ENCODE measurements around the gene WDR27.

Gene WDR27

DNA sequence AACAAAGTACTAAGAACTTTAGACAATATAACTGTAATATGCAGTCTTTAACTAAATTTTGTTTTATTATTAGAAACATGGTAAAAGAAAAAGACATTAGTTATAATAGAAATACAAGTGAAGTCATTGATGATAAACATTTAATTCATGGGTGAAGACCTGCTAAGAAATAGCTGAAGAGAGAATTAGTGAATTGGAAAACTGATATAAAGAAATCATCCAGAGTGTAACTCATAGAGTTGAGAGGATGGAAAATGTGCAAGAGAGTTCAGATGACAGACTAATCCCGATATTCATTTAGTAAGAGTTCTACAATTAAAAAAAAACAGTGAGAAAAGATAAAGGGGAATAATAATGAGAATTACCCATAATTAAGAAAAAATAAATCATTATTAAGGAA lies 227.5 kb downstream of the WDR27 start:
- Histone ChIP-seq H2AFZ (ENCODE audit: low read length) (no peak overlapping the region), H3K79me2 (ENCODE audit: insufficient read depth, low read length) (no peaks in the 10 kb centered on the region), H3K4me3 (ENCODE audit: low read length, poor library complexity, severe bottlenecking) (no peak overlapping the region), H4K20me1 (ENCODE audit: insufficient read depth, low read length, poor library complexity, severe bottlenecking) (no peaks in the 10 kb centered on the region), H3F3A (ENCODE audit: low read depth) (no peaks in the 10 kb centered on the region), H3K27me3 (ENCODE audit: insufficient read depth, low read length, poor library complexity, severe bottlenecking) (no peaks in the 10 kb centered on the region), H3K9ac (ENCODE audit: low read depth, low read length, poor library complexity, severe bottlenecking) (no peak overlapping the region), H3K4me1 (ENCODE audit: insufficient read depth, low read length, poor library complexity, severe bottlenecking) (no peaks in the 10 kb centered on the region), H3K4me2 (ENCODE audit: low read depth, low read length, poor library complexity, severe bottlenecking) (no peak overlapping the region), H3K9me2 (replicated peaks; ENCODE audit: low read depth, low read length) (no peaks in the 10 kb centered on the region), H3K9me3 (ENCODE audit: insufficient read depth, low read depth, low read length) (peaks cover 21% of the 10 kb centered on the region; the same call in 1 of the 2 replicates), H3K36me3 (ENCODE audit: insufficient read depth, low read length) (no peaks in the 10 kb centered on the region)
- TF ChIP-seq, protein P1, sequence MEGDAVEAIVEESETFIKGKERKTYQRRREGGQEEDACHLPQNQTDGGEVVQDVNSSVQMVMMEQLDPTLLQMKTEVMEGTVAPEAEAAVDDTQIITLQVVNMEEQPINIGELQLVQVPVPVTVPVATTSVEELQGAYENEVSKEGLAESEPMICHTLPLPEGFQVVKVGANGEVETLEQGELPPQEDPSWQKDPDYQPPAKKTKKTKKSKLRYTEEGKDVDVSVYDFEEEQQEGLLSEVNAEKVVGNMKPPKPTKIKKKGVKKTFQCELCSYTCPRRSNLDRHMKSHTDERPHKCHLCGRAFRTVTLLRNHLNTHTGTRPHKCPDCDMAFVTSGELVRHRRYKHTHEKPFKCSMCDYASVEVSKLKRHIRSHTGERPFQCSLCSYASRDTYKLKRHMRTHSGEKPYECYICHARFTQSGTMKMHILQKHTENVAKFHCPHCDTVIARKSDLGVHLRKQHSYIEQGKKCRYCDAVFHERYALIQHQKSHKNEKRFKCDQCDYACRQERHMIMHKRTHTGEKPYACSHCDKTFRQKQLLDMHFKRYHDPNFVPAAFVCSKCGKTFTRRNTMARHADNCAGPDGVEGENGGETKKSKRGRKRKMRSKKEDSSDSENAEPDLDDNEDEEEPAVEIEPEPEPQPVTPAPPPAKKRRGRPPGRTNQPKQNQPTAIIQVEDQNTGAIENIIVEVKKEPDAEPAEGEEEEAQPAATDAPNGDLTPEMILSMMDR (conservative IDR thresholded peaks at IDR 0.05; ENCODE audit: low read length): no peak
- no peak for TF ChIP-seq EZH2phosphoT487 (IDR thresholded peaks at IDR 0.05; ENCODE audit: borderline replicate concordance)

- Histone ChIP-seq H3K4me1 (ENCODE audit: insufficient read depth, low read length, poor library complexity, severe bottlenecking) (no peaks in the 10 kb centered on the region), H4K20me1 (ENCODE audit: insufficient read depth, low read length, poor library complexity, severe bottlenecking) (no peaks in the 10 kb centered on the region), H3K9ac (ENCODE audit: low read depth, low read length, poor library complexity, severe bottlenecking) (no peak overlapping the region), H3K9me2 (replicated peaks; ENCODE audit: low read depth, low read length) (no peaks in the 10 kb centered on the region), H3K79me2 (ENCODE audit: insufficient read depth, low read length) (no peaks in the 10 kb centered on the region), H3K9me3 (ENCODE audit: insufficient read depth, low read depth, low read length) (peaks cover 19% of the 10 kb centered on the region; the same call in 1 of the 2 replicates), H3K27me3 (ENCODE audit: insufficient read depth, low read length, poor library complexity, severe bottlenecking) (no peaks in the 10 kb centered on the region), H3K4me2 (ENCODE audit: low read depth, low read length, poor library complexity, severe bottlenecking) (no peak overlapping the region), H3K36me3 (ENCODE audit: insufficient read depth, low read length) (no peaks in the 10 kb centered on the region), H3F3A (ENCODE audit: low read depth) (no peaks in the 10 kb centered on the region), H3K4me3 (ENCODE audit: low read length, poor library complexity, severe bottlenecking) (no peak overlapping the region), H2AFZ (ENCODE audit: low read length) (no peak overlapping the region)
- TF ChIP-seq, protein P1 (conservative IDR thresholded peaks at IDR 0.05; ENCODE audit: low read length): no peak
- TF ChIP-seq EZH2phosphoT487 (IDR thresholded peaks at IDR 0.05; ENCODE audit: borderline replicate concordance): no peak
Measured at GRCh38 chr6:169473663-169474062, 228.2 kb downstream of the WDR27 start.

DNA sequence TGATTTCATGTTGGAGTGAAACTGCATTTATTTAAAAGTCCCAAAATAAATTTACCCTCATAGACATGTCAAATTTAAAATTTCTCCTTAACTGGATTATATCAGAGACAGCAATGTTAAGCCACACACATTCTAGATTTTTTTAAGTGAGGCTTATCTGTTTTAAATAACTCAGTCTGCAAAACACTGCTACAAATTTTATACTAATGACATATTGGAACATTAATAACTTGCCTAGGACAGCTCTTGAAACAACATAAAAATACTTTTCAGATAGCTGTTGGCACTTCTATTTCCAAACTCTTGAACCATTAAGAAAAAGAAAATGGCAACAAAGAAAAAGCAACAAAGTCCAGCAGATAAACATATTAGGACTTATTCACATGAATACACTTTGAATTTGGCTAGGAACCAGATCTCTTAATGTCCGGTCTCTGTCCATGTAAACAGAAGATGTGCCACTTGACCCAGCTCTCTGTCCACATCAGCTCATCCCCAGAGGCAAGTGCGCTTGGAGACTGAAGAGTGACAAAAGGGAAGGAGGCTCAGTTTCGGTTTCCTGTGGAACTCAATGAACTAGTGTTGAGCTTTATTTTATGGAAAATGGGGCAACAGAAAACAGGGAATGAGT lies 228.9 kb downstream of the WDR27 start:
- Histone ChIP-seq H3F3A (ENCODE audit: low read depth) (no peaks in the 10 kb centered on the region), H3K4me1 (ENCODE audit: insufficient read depth, low read length, poor library complexity, severe bottlenecking) (no peaks in the 10 kb centered on the region), H3K79me2 (ENCODE audit: insufficient read depth, low read length) (no peaks in the 10 kb centered on the region), H2AFZ (ENCODE audit: low read length) (no peak overlapping the region), H3K9me2 (replicated peaks; ENCODE audit: low read depth, low read length) (no peaks in the 10 kb centered on the region), H3K27me3 (ENCODE audit: insufficient read depth, low read length, poor library complexity, severe bottlenecking) (no peaks in the 10 kb centered on the region), H3K9me3 (ENCODE audit: insufficient read depth, low read depth, low read length) (peaks cover 20% of the 10 kb centered on the region; the same call in 1 of the 2 replicates), H3K36me3 (ENCODE audit: insufficient read depth, low read length) (no peaks in the 10 kb centered on the region), H3K4me2 (ENCODE audit: low read depth, low read length, poor library complexity, severe bottlenecking) (no peak overlapping the region), H3K9ac (ENCODE audit: low read depth, low read length, poor library complexity, severe bottlenecking) (no peak overlapping the region), H4K20me1 (ENCODE audit: insufficient read depth, low read length, poor library complexity, severe bottlenecking) (no peaks in the 10 kb centered on the region), H3K4me3 (ENCODE audit: low read length, poor library complexity, severe bottlenecking) (no peak overlapping the region)
- TF ChIP-seq EZH2phosphoT487 (IDR thresholded peaks at IDR 0.05; ENCODE audit: borderline replicate concordance): no peak
- TF ChIP-seq, protein P1 (conservative IDR thresholded peaks at IDR 0.05; ENCODE audit: low read length): no peak

Measured in Loucy (cell line).